ENCODE data around the gene UNC93A. TPM values are rescaled to one million over a fixed set of nuclear protein-coding genes. Genes with fewer than 3 reads are reported as not detected.
"Not testable (repeated sequence)": the region's sequence is repeated elsewhere in the genome, so short reads cannot be mapped to it uniquely, and the experiment has no call there.

Gene UNC93A
- polyA plus RNA-seq (2012; ENCODE audit: insufficient read depth, insufficient read length, low read depth) = not detected

- Histone ChIP-seq H3K36me3 (no peaks in the 10 kb centered on the region), H3K27me3 (no peaks in the 10 kb centered on the region), H3K4me1 (peaks cover 4% of the 10 kb centered on the region; the same call in 1 of the 2 replicates), H3K4me3 (ENCODE audit: low read depth, low read length) (no peak within 1 kb of the TSS), H3K9me3 (no peaks in the 10 kb centered on the region)
- DNase-seq = no peak
- TF ChIP-seq CTCF (IDR thresholded peaks at IDR 0.05; ENCODE audit: low read depth, low read length) = no peak
Measured at GRCh38 chr6:167290786-167291622, at the start of gene UNC93A. Gene UNC93A (plus strand): TSS chr6:167291315. CDS start chr6:167291490, 175 bp downstream.

GRCh38 chr6:167241321-167242134, 49.6 kb upstream of the UNC93A start:
- H3K36me3 ChIP-seq; H3K4me3 ChIP-seq (ENCODE audit: low read depth, low read length); H3K9me3 ChIP-seq; H3K27me3 ChIP-seq: not testable (repeated sequence)
- peak; percentile 30 for DNase-seq
- H3K4me1 ChIP-seq = peaks cover 13% of the 10 kb centered on the region

- H3K27me3 ChIP-seq; H3K9me3 ChIP-seq; DNase-seq; H3K36me3 ChIP-seq; H3K4me3 ChIP-seq (ENCODE audit: low read depth, low read length): not testable (repeated sequence)
- H3K4me1 ChIP-seq = peaks cover 13% of the 10 kb centered on the region
Measured at GRCh38 chr6:167242135-167242506, 49.0 kb upstream of the UNC93A start.

- peaks cover 13% of the 10 kb centered on the region for H3K4me1 ChIP-seq
- DNase-seq; H3K9me3 ChIP-seq; H3K27me3 ChIP-seq; H3K4me3 ChIP-seq (ENCODE audit: low read depth, low read length); H3K36me3 ChIP-seq: not testable (repeated sequence)
Measured at GRCh38 chr6:167242511-167243051, 48.5 kb upstream of the UNC93A start.

GRCh38 chr6:167244064-167244960, 46.8 kb upstream of the UNC93A start:
- no peak for TF ChIP-seq CTCF (IDR thresholded peaks at IDR 0.05; ENCODE audit: low read depth, low read length)
- no peak for DNase-seq

GRCh38 chr6:167244991-167245390, 46.1 kb upstream of the UNC93A start:
- Histone ChIP-seq H3K9me3 (no peaks in the 10 kb centered on the region), H3K4me3 (ENCODE audit: low read depth, low read length) (no peak overlapping the region), H3K36me3 (no peaks in the 10 kb centered on the region), H3K4me1 (peaks cover 13% of the 10 kb centered on the region), H3K27me3 (no peaks in the 10 kb centered on the region)
- DNase-seq = no peak
- no peak for TF ChIP-seq CTCF (IDR thresholded peaks at IDR 0.05; ENCODE audit: low read depth, low read length)

More at GRCh38 chr6:167244064-167244960, 46.8 kb upstream of the UNC93A start:
- no peaks in the 10 kb centered on the region for H3K9me3 ChIP-seq
- peaks cover 13% of the 10 kb centered on the region for H3K4me1 ChIP-seq
- no peaks in the 10 kb centered on the region for H3K27me3 ChIP-seq
- no peak overlapping the region for H3K4me3 ChIP-seq (ENCODE audit: low read depth, low read length)
- H3K36me3 ChIP-seq = no peaks in the 10 kb centered on the region

GRCh38 chr6:167245591-167245990, 45.5 kb upstream of the UNC93A start:
- H3K27me3 ChIP-seq = no peaks in the 10 kb centered on the region
- no peak for DNase-seq
- H3K4me1 ChIP-seq = peaks cover 13% of the 10 kb centered on the region
- TF ChIP-seq CTCF (IDR thresholded peaks at IDR 0.05; ENCODE audit: low read depth, low read length) = no peak
- no peak overlapping the region for H3K4me3 ChIP-seq (ENCODE audit: low read depth, low read length)
- H3K36me3 ChIP-seq = no peaks in the 10 kb centered on the region
- no peaks in the 10 kb centered on the region for H3K9me3 ChIP-seq

All from BE2C (cell line).